ENCODE measurements around the gene PPP1R3G. TPM values are rescaled to one million over a fixed set of nuclear protein-coding genes. Genes with fewer than 3 reads are reported as not detected.

The PPP1R3G gene
- total and polyA plus RNA-seq, 12 donors = 3.8 to 12.2 (median 8.0) TPM

- no peak overlapping the region for H3K27ac ChIP-seq
- 90 to 95% methylated on average over 11 of the region's 11 CpGs for WGBS, 2 donors
Observed at GRCh38 chr6:5076931-5077330, 8.2 kb upstream of the PPP1R3G start.

GRCh38 chr6:5078121-5078669 lies 6.9 kb upstream of the PPP1R3G start:
- DNase-seq (no peak), ATAC-seq (peak in 3 of 8 donors; percentile 65 to 71 (median 65))
- peak in 7 of 9 donors; percentile 18 to 53 (median 33) for TF ChIP-seq CTCF (IDR thresholded peaks at IDR 0.05)
- no peaks in the 10 kb centered on the region for H3K36me3 ChIP-seq
- WGBS, 2 donors = 42 to 52% methylated on average over 5 of the region's 5 CpGs
- no peak overlapping the region for H3K27ac ChIP-seq
- peaks cover 0 to 4% (median 0%) of the 10 kb centered on the region in 9 donors for H3K4me1 ChIP-seq
- no peaks in the 10 kb centered on the region for H3K9me3 ChIP-seq
- intact Hi-C loops (cut with DNase I) = loop anchor here in 2 of 10 donors (5.0 to 10.0 kb wide), 3 partner anchors 34 to 317 kb away; no protein-coding TSS in a partner anchor
- no peak overlapping the region for H3K4me3 ChIP-seq
- no peaks in the 10 kb centered on the region for H3K27me3 ChIP-seq

More at GRCh38 chr6:5076931-5077330, 8.2 kb upstream of the PPP1R3G start:
- intact Hi-C loops (cut with DNase I) = loop anchor here in 2 of 10 donors (5.0 to 10.0 kb wide), 3 partner anchors 35 to 318 kb away; no protein-coding TSS in a partner anchor
- no peaks in the 10 kb centered on the region for H3K36me3 ChIP-seq
- DNase-seq (no peak), ATAC-seq (no peak)
- H3K4me3 ChIP-seq = no peak overlapping the region
- H3K4me1 ChIP-seq = no peaks in the 10 kb centered on the region
- H3K9me3 ChIP-seq = no peaks in the 10 kb centered on the region
- no peaks in the 10 kb centered on the region for H3K27me3 ChIP-seq
- TF ChIP-seq CTCF (IDR thresholded peaks at IDR 0.05) = no peak

- intact Hi-C loops (cut with DNase I) = loop anchor here in 4 of 10 donors (2.0 to 10.0 kb wide), 5 partner anchors 29 to 315 kb away; no protein-coding TSS in a partner anchor
- Histone ChIP-seq H3K4me1 (peaks cover 0 to 10% (median 0%) of the 10 kb centered on the region in 9 donors), H3K27ac (no peak overlapping the region), H3K9me3 (no peaks in the 10 kb centered on the region), H3K36me3 (no peaks in the 10 kb centered on the region), H3K4me3 (no peak overlapping the region), H3K27me3 (peaks cover 0 to 3% (median 0%) of the 10 kb centered on the region in 7 donors)
- DNase-seq (no peak), ATAC-seq (no peak)
- WGBS, 2 donors = 95 to 97% methylated on average over 2 of the region's 2 CpGs
- no peak for TF ChIP-seq CTCF (IDR thresholded peaks at IDR 0.05)
Observed at GRCh38 chr6:5079692-5080091, 5.4 kb upstream of the PPP1R3G start.

- H3K4me1 ChIP-seq = peaks cover 0 to 18% (median under 1%) of the 10 kb centered on the region in 9 donors
- 62 to 81% methylated on average over 3 of the region's 3 CpGs for WGBS, 2 donors
- no peak overlapping the region for H3K4me3 ChIP-seq
- intact Hi-C loops (cut with DNase I) = loop anchor here in 2 of 10 donors (2.0 to 5.0 kb wide), 2 partner anchors 28 to 37 kb away; no protein-coding TSS in a partner anchor
- DNase-seq = no peak
- no peak for ATAC-seq
- no peaks in the 10 kb centered on the region for H3K36me3 ChIP-seq
- TF ChIP-seq CTCF (IDR thresholded peaks at IDR 0.05) = no peak
- H3K27me3 ChIP-seq = peaks cover 0 to 12% (median 0%) of the 10 kb centered on the region in 7 donors
- no peaks in the 10 kb centered on the region for H3K9me3 ChIP-seq
- no peak overlapping the region for H3K27ac ChIP-seq
Observed at GRCh38 chr6:5080574-5080973, 4.6 kb upstream of the PPP1R3G start.

All from heart right ventricle (tissue), 16 donors.